Vagina (tissue), 2 donors: Measurements from ENCODE around the gene OVCA2.

Experiments used
- POLR2AphosphoS5 ChIP-seq, 2 donors: sonication (generic); formaldehyde crosslinking; IDR thresholded peaks; one replicate each; pipeline ENCODE4 v1.9.0; 2017; ENCODE audit warnings: antibody characterized with exemption in 2 of 2, mild to moderate bottlenecking in 2 of 2, low read depth in 1 of 2; ENCODE audit not compliant: insufficient read depth in 1 of 2
- TF ChIP-seq, protein P1 (sequence below), 3 experiments: fragments of 450-650 bp in 2 of 3; fragments of 200-600 bp in 1 of 3; sonication (generic) in 1 of 3; IDR thresholded peaks; one replicate each; pipeline ENCODE4 v1.5.1; 2017 to 2019; ENCODE audit warnings: antibody characterized with exemption in 3 of 3, mild to moderate bottlenecking in 2 of 3, moderate library complexity in 2 of 3

DNA sequence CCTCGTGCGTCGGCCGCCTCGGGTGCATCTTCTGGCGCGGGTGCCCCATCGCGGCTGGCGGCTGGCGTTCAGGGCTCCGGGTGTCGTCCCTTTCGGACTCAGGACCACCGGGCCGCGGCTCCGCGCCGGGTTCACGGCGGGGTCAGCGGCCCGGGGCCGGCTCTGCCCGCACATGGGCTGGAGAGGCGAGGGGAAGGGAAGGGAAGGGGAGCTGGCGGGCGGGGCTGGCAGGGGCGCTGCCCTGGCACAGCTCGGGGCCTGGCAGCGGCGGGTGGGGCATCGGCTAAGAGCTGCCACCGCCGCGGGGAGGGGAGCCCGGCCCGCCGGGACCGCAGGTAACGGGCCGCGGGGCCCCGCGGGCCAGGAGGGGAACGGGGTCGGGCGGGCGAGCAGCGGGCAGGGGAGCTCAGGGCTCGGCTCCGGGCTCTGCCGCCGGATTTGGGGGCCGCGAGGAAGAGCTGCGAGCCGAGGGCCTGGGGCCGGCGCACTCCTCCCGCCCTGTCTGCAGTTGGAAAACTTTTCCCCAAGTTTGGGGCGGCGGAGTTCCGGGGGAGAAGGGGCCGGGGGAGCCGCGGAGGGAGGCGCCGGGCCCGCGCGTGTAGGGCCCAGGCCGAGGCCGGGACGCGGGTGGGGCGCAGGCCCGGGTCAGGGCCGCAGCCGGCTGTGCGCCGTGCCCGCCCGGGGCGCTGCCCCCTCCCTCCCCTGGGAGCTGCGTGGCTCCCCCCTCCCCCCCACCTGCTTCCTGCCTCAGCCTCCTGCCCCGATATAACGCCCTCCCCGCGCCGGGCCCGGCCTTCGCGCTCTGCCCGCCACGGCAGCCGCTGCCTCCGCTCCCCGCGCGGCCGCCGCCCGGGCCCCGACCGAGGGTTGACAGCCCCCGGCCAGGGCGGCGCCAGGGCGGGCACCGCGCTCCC, 13.7 kb downstream of the OVCA2 start:
- TF ChIP-seq, protein P1, sequence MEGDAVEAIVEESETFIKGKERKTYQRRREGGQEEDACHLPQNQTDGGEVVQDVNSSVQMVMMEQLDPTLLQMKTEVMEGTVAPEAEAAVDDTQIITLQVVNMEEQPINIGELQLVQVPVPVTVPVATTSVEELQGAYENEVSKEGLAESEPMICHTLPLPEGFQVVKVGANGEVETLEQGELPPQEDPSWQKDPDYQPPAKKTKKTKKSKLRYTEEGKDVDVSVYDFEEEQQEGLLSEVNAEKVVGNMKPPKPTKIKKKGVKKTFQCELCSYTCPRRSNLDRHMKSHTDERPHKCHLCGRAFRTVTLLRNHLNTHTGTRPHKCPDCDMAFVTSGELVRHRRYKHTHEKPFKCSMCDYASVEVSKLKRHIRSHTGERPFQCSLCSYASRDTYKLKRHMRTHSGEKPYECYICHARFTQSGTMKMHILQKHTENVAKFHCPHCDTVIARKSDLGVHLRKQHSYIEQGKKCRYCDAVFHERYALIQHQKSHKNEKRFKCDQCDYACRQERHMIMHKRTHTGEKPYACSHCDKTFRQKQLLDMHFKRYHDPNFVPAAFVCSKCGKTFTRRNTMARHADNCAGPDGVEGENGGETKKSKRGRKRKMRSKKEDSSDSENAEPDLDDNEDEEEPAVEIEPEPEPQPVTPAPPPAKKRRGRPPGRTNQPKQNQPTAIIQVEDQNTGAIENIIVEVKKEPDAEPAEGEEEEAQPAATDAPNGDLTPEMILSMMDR (IDR thresholded peaks at IDR 0.05), result no peak
- no peak for TF ChIP-seq POLR2AphosphoS5 (IDR thresholded peaks at IDR 0.05; ENCODE audit: insufficient read depth in 1 of 2, low read depth in 1 of 2)
